ENCODE data around the gene SCNM1.

Gene SCNM1

DNA sequence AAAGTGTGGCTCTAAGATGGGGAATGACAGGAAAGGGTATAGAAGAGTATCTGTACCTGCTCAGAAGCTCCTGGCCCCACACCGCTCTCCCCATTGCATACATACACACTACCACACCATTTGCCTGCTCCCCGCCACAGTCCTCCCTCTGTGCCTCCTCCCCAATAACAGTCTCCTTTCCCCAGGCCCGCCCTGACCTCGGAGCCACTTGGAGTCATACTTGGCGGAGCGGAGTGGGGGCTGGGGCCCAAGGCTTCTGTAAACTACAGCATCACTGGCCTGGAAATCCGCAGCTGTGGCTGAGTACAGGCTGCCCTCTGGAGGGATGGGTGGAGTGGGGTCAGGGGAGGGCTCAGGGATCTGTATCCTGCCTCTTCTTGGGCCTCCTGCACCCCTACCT lies 28.2 kb upstream of the SCNM1 start:
- no peaks in the 10 kb centered on the region for H3K4me1 ChIP-seq (ENCODE audit: control insufficient read depth, insufficient read depth, low read length)
- H3K27me3 ChIP-seq (ENCODE audit: control insufficient read depth, insufficient read depth, low read length): peaks cover 10% of the 10 kb centered on the region
- H3K9me3 ChIP-seq (ENCODE audit: control insufficient read depth, low read length): no peaks in the 10 kb centered on the region
- H3K36me3 ChIP-seq (ENCODE audit: control insufficient read depth, insufficient read depth, low read length): no peaks in the 10 kb centered on the region
- no peak overlapping the region for H3K9ac ChIP-seq (ENCODE audit: low read length)
- no peak overlapping the region for H3K4me3 ChIP-seq (ENCODE audit: low read length)

DNA sequence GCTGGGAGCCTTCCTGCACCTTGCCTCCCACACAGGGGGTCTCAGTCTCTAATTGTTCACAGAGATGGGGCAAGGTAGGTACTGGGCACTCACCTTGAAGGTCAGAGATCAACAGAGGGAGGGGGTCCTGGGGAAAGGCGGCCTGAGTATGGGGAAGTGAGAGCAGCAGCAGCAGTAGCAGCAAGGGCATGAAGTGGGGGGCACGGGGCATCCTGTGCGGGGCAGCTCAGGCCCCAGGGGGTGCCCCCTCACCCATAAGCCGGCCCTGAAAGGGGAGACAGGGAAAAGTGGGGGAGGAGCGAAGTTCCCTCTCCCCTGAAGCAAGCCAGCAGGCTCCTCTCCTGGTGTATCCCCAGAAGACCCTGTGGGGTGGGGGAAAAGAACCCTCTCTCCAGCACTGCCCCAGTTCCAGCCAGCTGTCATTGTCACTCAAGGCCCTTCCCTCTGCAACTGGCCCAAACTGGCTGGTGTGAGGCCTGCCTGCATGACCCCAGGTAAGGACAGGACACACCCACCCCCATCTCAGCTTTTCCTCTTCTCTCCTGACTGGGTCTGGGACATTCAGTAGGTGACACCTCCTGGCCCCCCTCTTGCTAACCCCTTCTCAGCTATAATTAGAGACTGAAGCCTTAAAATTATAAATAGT lies 23.4 kb upstream of the SCNM1 start:
- no peak overlapping the region for H3K4me3 ChIP-seq (ENCODE audit: low read length)
- no peaks in the 10 kb centered on the region for H3K36me3 ChIP-seq (ENCODE audit: control insufficient read depth, insufficient read depth, low read length)
- H3K4me1 ChIP-seq (ENCODE audit: control insufficient read depth, insufficient read depth, low read length): peaks cover 20% of the 10 kb centered on the region
- peaks cover 15% of the 10 kb centered on the region for H3K27me3 ChIP-seq (ENCODE audit: control insufficient read depth, insufficient read depth, low read length)
- H3K9ac ChIP-seq (ENCODE audit: low read length): no peak overlapping the region
- no peaks in the 10 kb centered on the region for H3K9me3 ChIP-seq (ENCODE audit: control insufficient read depth, low read length)

DNA sequence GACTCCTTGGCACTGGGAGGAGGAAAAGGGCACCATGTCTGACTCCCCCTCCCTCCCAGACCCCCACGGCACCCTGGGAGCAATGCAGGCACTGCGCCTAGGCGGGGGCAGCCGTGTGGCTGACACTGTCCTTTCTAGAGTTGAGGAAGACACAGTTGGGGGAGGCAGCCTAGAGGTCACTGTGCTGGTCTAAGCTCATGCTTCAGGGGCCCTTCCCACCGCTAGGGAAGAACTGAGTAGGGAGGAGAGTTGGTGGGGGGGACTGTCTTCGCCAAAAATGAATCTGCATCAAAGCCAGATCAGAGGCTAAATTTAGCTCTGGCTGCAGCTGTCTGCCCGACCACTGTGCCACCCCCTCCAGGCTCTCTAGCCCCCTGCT lies 22.9 kb upstream of the SCNM1 start:
- Histone ChIP-seq H3K27me3 (ENCODE audit: control insufficient read depth, insufficient read depth, low read length) (peaks cover 15% of the 10 kb centered on the region), H3K36me3 (ENCODE audit: control insufficient read depth, insufficient read depth, low read length) (no peaks in the 10 kb centered on the region), H3K4me1 (ENCODE audit: control insufficient read depth, insufficient read depth, low read length) (peaks cover 20% of the 10 kb centered on the region), H3K4me3 (ENCODE audit: low read length) (no peak overlapping the region), H3K9ac (ENCODE audit: low read length) (no peak overlapping the region), H3K9me3 (ENCODE audit: control insufficient read depth, low read length) (no peaks in the 10 kb centered on the region)

DNA sequence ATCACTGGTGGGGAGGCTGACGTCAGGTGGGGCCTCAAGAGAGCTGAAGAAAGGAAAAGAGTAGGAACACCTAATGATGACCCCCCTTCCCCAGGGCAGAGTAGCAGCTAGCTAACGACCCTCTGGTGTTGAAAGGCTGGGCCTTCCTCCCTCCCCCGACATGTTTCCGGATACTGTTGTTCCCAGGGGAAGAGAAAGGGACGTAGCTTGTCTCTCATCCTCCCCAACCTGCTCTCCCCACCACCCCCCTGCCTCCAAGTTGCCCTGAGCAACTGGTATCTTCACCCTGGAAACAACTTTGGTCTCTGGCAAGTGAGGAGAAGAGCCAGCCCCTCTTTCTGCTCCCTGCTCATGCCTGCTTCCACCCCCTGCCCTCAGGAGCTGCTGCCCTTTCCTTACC lies 22.0 kb upstream of the SCNM1 start:
- H3K4me3 ChIP-seq (ENCODE audit: low read length): no peak overlapping the region
- H3K4me1 ChIP-seq (ENCODE audit: control insufficient read depth, insufficient read depth, low read length): peaks cover 20% of the 10 kb centered on the region
- no peaks in the 10 kb centered on the region for H3K9me3 ChIP-seq (ENCODE audit: control insufficient read depth, low read length)
- H3K36me3 ChIP-seq (ENCODE audit: control insufficient read depth, insufficient read depth, low read length): no peaks in the 10 kb centered on the region
- peaks cover 15% of the 10 kb centered on the region for H3K27me3 ChIP-seq (ENCODE audit: control insufficient read depth, insufficient read depth, low read length)
- no peak overlapping the region for H3K9ac ChIP-seq (ENCODE audit: low read length)

DNA sequence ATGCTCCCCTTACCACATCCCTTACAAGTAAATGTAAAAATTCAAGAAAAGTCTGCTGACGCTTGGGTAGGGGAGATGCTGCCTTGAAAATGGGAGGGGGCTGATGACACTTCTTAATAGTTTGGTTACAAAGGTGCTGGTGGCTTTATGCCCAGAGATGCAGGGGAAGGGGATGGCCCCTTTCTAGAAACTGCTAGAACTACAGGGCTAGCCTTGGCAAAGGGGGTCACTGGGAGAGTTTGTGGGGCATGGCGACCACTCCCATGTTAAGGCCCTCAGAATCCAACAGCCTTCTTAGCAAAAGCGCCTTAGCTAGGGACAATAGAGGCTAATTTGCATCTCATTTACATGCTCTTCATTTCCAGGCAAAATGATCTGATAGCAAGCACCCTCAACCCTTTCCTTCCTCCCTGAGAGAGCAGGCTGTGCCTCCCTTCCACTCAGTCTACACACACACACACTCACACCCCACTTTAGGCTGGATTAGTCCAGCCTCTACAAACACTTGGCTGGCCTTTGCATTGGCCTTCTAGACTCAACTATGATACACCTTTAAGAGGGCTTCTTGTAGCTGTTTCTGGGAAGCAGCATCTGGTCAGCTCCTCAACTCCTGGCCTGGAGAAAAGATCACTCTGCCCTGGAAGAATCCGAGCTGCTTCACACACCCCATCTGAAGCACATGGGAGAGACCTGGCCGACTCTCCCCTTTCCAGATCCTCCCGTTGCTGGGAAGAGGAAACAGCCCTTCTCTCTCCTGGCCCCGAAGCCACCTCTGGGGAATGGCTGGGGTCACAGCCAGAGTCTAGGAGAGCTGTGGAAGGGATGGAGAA lies 21.3 kb upstream of the SCNM1 start:
- Histone ChIP-seq H3K27me3 (ENCODE audit: control insufficient read depth, insufficient read depth, low read length) (peaks cover 15% of the 10 kb centered on the region), H3K4me3 (ENCODE audit: low read length) (no peak overlapping the region), H3K36me3 (ENCODE audit: control insufficient read depth, insufficient read depth, low read length) (no peaks in the 10 kb centered on the region), H3K9me3 (ENCODE audit: control insufficient read depth, low read length) (no peaks in the 10 kb centered on the region), H3K9ac (ENCODE audit: low read length) (peak overlapping the region; percentile 8), H3K4me1 (ENCODE audit: control insufficient read depth, insufficient read depth, low read length) (peaks cover 20% of the 10 kb centered on the region)

DNA sequence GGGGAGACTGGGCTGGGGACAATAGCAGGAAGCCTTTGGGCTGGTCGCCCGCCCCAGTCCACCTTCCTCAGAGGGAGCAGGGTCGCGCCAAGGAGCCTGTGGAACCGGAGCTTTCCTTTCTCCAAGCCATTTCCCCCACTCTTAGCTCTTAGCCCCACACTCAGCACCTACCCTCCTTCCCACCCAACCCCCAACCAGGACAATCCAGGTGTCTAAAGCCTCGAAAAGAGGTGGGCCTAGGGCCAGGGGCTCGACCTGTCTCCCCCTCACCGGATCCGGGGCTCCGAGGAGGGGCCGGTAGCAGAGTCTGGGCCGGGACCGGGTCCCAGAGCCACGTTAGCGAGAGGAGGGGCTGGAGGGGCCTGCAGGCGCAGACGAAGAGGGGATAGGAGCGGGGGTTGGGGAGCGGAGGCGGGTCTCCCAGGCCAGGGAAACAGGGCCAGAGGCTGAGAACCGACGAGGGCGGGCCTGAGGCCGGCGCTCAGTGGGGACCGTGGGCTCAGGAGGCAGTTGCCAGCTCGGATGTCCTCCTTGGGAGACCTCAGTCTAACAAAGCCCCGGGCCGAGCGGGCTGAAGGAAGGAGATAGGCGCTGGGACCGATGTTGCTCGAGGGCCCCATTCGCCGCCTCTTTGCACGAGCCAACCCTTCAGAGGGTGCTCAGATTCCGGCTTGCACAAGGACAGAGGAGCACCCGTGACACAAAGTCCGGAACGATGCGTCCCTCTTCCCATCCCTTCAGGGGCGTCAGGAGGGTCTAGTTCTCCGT lies 20.5 kb upstream of the SCNM1 start:
- H3K4me1 ChIP-seq (ENCODE audit: control insufficient read depth, insufficient read depth, low read length): peaks cover 20% of the 10 kb centered on the region
- no peaks in the 10 kb centered on the region for H3K36me3 ChIP-seq (ENCODE audit: control insufficient read depth, insufficient read depth, low read length)
- no peaks in the 10 kb centered on the region for H3K9me3 ChIP-seq (ENCODE audit: control insufficient read depth, low read length)
- H3K4me3 ChIP-seq (ENCODE audit: low read length): peak overlapping the region; percentile 63
- H3K27me3 ChIP-seq (ENCODE audit: control insufficient read depth, insufficient read depth, low read length): peaks cover 15% of the 10 kb centered on the region
- H3K9ac ChIP-seq (ENCODE audit: low read length): peak overlapping the region; percentile 65

DNA sequence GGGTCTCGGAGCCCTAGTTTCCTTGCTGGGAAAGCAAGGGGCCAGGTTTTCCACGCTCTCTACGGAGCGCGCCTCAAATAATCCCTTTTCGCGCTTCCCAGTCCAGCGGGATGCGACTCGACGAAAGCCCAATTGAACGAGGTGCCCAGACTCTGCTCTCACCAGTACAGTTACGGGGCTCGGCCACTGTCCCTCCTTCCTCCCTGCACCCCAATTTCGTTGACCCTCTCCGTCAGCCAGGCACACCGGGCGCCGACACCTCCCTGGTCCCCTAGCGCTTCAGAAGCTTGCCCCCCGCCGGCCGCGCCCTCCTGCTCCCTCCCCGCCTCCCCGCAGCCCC lies 19.9 kb upstream of the SCNM1 start:
- Histone ChIP-seq H3K4me3 (ENCODE audit: low read length) (peak overlapping the region; percentile 63), H3K9me3 (ENCODE audit: control insufficient read depth, low read length) (no peaks in the 10 kb centered on the region), H3K4me1 (ENCODE audit: control insufficient read depth, insufficient read depth, low read length) (peaks cover 20% of the 10 kb centered on the region), H3K36me3 (ENCODE audit: control insufficient read depth, insufficient read depth, low read length) (no peaks in the 10 kb centered on the region), H3K27me3 (ENCODE audit: control insufficient read depth, insufficient read depth, low read length) (peaks cover 15% of the 10 kb centered on the region), H3K9ac (ENCODE audit: low read length) (peak overlapping the region; percentile 65)

DNA sequence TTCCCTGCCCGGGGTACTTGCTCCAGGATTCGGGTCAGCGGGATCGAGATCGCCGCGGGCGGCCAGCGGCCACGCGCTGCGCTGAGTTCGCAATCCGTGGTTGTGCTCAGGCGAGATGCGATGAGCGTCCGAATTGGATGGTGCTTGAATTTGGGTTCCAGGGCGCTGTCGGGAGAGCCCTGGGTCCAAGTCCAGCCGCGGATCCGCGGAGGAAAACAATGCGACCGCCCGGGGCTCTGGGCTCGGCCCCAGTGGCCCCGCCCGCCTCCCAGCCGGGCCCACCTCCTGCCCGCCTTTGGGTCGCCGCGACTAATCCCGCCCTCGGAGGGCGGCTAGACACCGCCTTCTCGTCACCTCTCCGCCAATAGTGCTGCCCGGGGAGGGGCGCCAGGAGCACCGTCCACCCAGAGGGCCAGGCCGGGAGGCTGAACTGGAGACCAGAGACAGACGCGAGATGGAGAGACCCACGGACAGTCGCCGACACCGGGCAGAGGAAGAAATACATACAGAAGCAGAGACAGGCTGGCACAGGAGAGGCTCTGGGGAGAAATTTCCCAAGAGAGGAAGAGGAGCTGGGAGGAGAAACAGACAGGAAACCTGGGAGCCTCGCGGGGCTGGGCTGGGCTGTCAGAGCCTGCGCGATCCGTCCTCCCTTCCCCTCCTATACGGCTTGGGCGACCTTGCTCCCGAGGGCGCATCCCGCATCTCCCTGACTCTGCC lies 19.4 kb upstream of the SCNM1 start, which contains the start of gene SEMA6C:
Gene SEMA6C (minus strand): TSS at position 220 of the 720 bp plus-strand sequence. CDS start 4,010 bp downstream, outside the sequence.
- H3K27me3 ChIP-seq (ENCODE audit: control insufficient read depth, insufficient read depth, low read length): peaks cover 15% of the 10 kb centered on the region
- peak within 1 kb of the TSS; percentile 65 for H3K9ac ChIP-seq (ENCODE audit: low read length)
- no peaks in the 10 kb centered on the region for H3K36me3 ChIP-seq (ENCODE audit: control insufficient read depth, insufficient read depth, low read length)
- H3K4me3 ChIP-seq (ENCODE audit: low read length): peak within 1 kb of the TSS; percentile 63
- no peaks in the 10 kb centered on the region for H3K9me3 ChIP-seq (ENCODE audit: control insufficient read depth, low read length)
- peaks cover 20% of the 10 kb centered on the region for H3K4me1 ChIP-seq (ENCODE audit: control insufficient read depth, insufficient read depth, low read length)

DNA sequence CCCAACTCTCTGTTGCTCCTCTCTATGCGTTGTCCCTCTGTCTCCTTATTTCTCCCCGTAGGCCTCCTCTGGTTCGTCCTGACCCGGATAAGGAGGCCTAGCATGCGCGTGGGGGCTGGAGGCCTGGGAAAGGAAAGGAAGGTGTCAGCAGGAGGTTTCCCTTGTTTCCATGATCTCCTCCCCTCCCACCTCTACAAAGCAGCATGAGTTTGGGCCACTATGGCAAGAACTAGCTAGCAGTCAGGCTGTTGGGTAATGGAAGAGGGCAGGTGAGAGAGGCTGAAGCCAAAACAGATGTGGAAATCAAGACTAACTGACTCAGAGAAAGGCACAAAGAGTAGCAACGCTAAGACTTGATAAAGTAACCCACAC lies 18.8 kb upstream of the SCNM1 start:
- Histone ChIP-seq H3K4me3 (ENCODE audit: low read length) (peak overlapping the region; percentile 41), H3K9me3 (ENCODE audit: control insufficient read depth, low read length) (no peaks in the 10 kb centered on the region), H3K27me3 (ENCODE audit: control insufficient read depth, insufficient read depth, low read length) (peaks cover 15% of the 10 kb centered on the region), H3K9ac (ENCODE audit: low read length) (peak overlapping the region; percentile 65), H3K4me1 (ENCODE audit: control insufficient read depth, insufficient read depth, low read length) (peaks cover 20% of the 10 kb centered on the region), H3K36me3 (ENCODE audit: control insufficient read depth, insufficient read depth, low read length) (no peaks in the 10 kb centered on the region)

DNA sequence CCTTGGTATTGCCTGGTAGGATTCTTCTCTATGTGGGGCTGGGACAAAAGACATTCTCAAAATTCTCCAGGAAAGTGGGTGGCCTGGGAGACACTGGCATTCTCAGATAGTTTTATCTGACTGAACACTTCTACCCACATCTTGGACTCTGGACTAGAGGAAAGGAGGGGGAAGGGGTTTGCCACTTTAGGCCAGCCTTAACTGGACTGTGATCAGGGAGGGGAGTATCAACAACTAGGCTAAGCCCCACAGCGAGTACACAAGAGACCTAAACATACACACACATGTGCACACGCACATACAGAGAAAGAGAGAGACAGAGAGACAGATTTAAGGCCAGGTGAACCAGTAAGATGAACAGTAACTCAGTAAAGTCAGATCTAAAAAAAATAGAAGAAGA lies 18.3 kb upstream of the SCNM1 start:
- H3K4me1 ChIP-seq (ENCODE audit: control insufficient read depth, insufficient read depth, low read length): peaks cover 20% of the 10 kb centered on the region
- H3K9me3 ChIP-seq (ENCODE audit: control insufficient read depth, low read length): no peaks in the 10 kb centered on the region
- peaks cover 15% of the 10 kb centered on the region for H3K27me3 ChIP-seq (ENCODE audit: control insufficient read depth, insufficient read depth, low read length)
- no peaks in the 10 kb centered on the region for H3K36me3 ChIP-seq (ENCODE audit: control insufficient read depth, insufficient read depth, low read length)
- H3K9ac ChIP-seq (ENCODE audit: low read length): no peak overlapping the region
- H3K4me3 ChIP-seq (ENCODE audit: low read length): no peak overlapping the region

DNA sequence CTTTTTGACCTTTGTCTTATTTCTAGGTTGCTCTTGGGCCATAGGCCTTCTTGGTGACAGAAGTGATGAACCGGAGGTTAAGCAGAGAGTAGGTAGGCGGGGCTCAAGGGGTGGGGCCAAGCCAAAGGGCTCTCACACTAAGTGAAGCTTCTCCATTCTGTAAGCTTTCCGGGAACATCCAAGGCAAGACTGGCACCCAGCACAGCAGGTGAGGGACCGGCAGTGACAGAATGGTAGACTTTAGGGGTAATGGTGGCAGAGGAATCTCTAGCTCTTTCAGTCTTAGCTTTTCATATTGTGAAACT lies 9.5 kb upstream of the SCNM1 start, which contains the start of gene TNFAIP8L2:
Gene TNFAIP8L2 (plus strand): TSS at position 135 of the 305 bp plus-strand sequence. CDS start 2,049 bp downstream, outside the sequence.
- H3K4me3 ChIP-seq (ENCODE audit: low read length): no peak within 1 kb of the TSS
- H3K36me3 ChIP-seq (ENCODE audit: control insufficient read depth, insufficient read depth, low read length): peaks cover 9% of the 10 kb centered on the region

More for the DNA sequence above, 9.5 kb upstream of the SCNM1 start, which contains the start of gene TNFAIP8L2:
- H3K9ac ChIP-seq (ENCODE audit: low read length): no peak within 1 kb of the TSS
- peaks cover 5% of the 10 kb centered on the region for H3K4me1 ChIP-seq (ENCODE audit: control insufficient read depth, insufficient read depth, low read length)
- H3K27me3 ChIP-seq (ENCODE audit: control insufficient read depth, insufficient read depth, low read length): no peaks in the 10 kb centered on the region
- no peaks in the 10 kb centered on the region for H3K9me3 ChIP-seq (ENCODE audit: control insufficient read depth, low read length)
